Loucy (cell line): Measurements from ENCODE around the gene SAMD14.

ENCODE experiments used
- H2AFZ ChIP-seq: fragments of 200-600 bp; sonication (generic); 2 replicates; pipeline ENCODE4 v1.6.0; 2016; ENCODE audit warnings: antibody characterized with exemption, mild to moderate bottlenecking, low read length, moderate library complexity
- H3F3A ChIP-seq: fragments of 200-600 bp; 2 replicates; pipeline ENCODE4 v1.6.0; 2016; ENCODE audit warnings: antibody characterized with exemption, low read depth, mild to moderate bottlenecking
- H3K27me3 ChIP-seq: fragments of 200-600 bp; sonication (generic); 2 replicates; pipeline ENCODE4 v1.6.1; 2014; ENCODE audit warnings: low read length, mild to moderate bottlenecking; ENCODE audit not compliant: insufficient read depth, poor library complexity, severe bottlenecking
- H3K36me3 ChIP-seq: fragments of 200-600 bp; sonication (generic); 2 replicates; pipeline ENCODE4 v1.6.1; 2016; ENCODE audit warnings: low read length; ENCODE audit not compliant: insufficient read depth
- H3K4me1 ChIP-seq: fragments of 200-600 bp; sonication (generic); 2 replicates; pipeline ENCODE4 v1.5.1; 2014; ENCODE audit warnings: low read length, mild to moderate bottlenecking; ENCODE audit not compliant: insufficient read depth, poor library complexity, severe bottlenecking
- H3K4me2 ChIP-seq: fragments of 200-600 bp; sonication (generic); 2 replicates; pipeline ENCODE4 v1.6.0; 2014; ENCODE audit warnings: antibody characterized with exemption, low read length, low read depth, mild to moderate bottlenecking; ENCODE audit not compliant: poor library complexity, severe bottlenecking
- H3K4me3 ChIP-seq: fragments of 200-600 bp; sonication (generic); 2 replicates; pipeline ENCODE4 v1.5.1; 2014; ENCODE audit warnings: low read length, mild to moderate bottlenecking, mixed read lengths; ENCODE audit not compliant: poor library complexity, severe bottlenecking
- H3K79me2 ChIP-seq: fragments of 200-600 bp; sonication (generic); 2 replicates; pipeline ENCODE4 v1.6.1; 2014; ENCODE audit warnings: low read length; ENCODE audit not compliant: insufficient read depth
- H3K9ac ChIP-seq: fragments of 200-600 bp; sonication (generic); 2 replicates; pipeline ENCODE4 v1.6.0; 2014; ENCODE audit warnings: mild to moderate bottlenecking, low read depth, low read length, moderate library complexity; ENCODE audit not compliant: poor library complexity, severe bottlenecking
- H3K9me2 ChIP-seq: fragments of 200-600 bp; sonication (generic); replicated peaks from 2 replicates; pipeline ENCODE4 v1.6.1; 2016; ENCODE audit warnings: low read depth, low read length, mixed read lengths
- H3K9me3 ChIP-seq: fragments of 200-600 bp; sonication (generic); 2 replicates; pipeline ENCODE4 v1.6.1; 2014; ENCODE audit warnings: mild to moderate bottlenecking, antibody characterized with exemption, low read length, low read depth; ENCODE audit not compliant: insufficient read depth
- H4K20me1 ChIP-seq: fragments of 200-600 bp; sonication (generic); 2 replicates; pipeline ENCODE4 v1.6.0; 2014; ENCODE audit warnings: antibody characterized with exemption, low read length, mild to moderate bottlenecking; ENCODE audit not compliant: insufficient read depth, poor library complexity, severe bottlenecking
- EZH2phosphoT487 ChIP-seq: fragments of 200-600 bp; IDR thresholded peaks from 2 replicates; pipeline ENCODE4 v1.6.1; 2018; ENCODE audit warnings: antibody characterized with exemption, mild to moderate bottlenecking, moderate library complexity, borderline replicate concordance
- TF ChIP-seq, protein P1 (sequence below): fragments of 200-600 bp; sonication (generic); conservative IDR thresholded peaks from 2 replicates; pipeline ENCODE4 v1.5.1; 2014; ENCODE audit warnings: mild to moderate bottlenecking, antibody characterized with exemption, low read length

The SAMD14 gene

DNA sequence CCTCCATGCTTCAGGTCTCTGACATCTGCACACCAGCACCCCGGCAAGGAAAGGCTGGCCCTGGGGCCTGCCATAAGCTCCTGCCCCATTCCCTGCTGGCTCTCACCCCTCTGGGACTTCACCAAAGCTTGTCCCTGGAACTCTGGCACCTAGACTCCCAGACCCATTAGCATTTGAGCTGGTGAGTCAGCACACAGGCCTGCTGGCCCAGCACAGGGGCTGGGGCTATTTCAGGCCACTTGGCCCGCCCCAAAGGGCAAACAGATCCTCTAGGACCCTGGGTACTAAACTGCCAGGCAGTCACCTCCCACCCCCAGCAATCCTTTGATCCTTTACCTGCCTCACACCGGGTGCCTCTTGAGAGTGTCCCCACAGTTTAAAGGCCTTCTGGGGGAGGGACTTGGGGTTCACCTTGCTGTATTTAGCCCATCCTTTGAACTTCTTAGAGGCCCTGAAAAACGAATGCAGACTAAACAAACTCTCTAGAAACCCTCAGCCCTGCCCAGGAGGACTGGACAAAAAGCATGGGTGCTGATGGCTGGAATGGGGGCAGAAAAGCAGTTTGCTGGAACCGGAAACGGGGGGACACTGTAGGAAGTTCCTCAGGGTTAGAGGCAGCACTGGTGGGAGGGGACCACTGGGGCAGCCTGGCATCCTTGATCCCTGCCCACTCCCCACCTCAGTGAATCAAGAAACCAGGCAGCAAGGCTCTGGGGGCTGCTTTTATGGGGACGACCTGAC is 3.2 kb upstream of the SAMD14 start:
- Histone ChIP-seq H3K27me3 (no peaks in the 10 kb centered on the region), H3K4me1 (peaks cover 7% of the 10 kb centered on the region), H3K9ac (no peak overlapping the region), H3K9me2 (no peaks in the 10 kb centered on the region), H3F3A (peaks cover 4% of the 10 kb centered on the region; the same call in 1 of the 2 replicates), H3K9me3 (no peaks in the 10 kb centered on the region), H2AFZ (no peak overlapping the region), H3K36me3 (peaks cover 40% of the 10 kb centered on the region; the same call in 1 of the 2 replicates), H3K79me2 (peaks cover 2% of the 10 kb centered on the region; the same call in 1 of the 2 replicates), H3K4me3 (no peak overlapping the region), H4K20me1 (no peaks in the 10 kb centered on the region), H3K4me2 (no peak overlapping the region)
- TF ChIP-seq EZH2phosphoT487: no peak
- TF ChIP-seq, protein P1, sequence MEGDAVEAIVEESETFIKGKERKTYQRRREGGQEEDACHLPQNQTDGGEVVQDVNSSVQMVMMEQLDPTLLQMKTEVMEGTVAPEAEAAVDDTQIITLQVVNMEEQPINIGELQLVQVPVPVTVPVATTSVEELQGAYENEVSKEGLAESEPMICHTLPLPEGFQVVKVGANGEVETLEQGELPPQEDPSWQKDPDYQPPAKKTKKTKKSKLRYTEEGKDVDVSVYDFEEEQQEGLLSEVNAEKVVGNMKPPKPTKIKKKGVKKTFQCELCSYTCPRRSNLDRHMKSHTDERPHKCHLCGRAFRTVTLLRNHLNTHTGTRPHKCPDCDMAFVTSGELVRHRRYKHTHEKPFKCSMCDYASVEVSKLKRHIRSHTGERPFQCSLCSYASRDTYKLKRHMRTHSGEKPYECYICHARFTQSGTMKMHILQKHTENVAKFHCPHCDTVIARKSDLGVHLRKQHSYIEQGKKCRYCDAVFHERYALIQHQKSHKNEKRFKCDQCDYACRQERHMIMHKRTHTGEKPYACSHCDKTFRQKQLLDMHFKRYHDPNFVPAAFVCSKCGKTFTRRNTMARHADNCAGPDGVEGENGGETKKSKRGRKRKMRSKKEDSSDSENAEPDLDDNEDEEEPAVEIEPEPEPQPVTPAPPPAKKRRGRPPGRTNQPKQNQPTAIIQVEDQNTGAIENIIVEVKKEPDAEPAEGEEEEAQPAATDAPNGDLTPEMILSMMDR: no peak

DNA sequence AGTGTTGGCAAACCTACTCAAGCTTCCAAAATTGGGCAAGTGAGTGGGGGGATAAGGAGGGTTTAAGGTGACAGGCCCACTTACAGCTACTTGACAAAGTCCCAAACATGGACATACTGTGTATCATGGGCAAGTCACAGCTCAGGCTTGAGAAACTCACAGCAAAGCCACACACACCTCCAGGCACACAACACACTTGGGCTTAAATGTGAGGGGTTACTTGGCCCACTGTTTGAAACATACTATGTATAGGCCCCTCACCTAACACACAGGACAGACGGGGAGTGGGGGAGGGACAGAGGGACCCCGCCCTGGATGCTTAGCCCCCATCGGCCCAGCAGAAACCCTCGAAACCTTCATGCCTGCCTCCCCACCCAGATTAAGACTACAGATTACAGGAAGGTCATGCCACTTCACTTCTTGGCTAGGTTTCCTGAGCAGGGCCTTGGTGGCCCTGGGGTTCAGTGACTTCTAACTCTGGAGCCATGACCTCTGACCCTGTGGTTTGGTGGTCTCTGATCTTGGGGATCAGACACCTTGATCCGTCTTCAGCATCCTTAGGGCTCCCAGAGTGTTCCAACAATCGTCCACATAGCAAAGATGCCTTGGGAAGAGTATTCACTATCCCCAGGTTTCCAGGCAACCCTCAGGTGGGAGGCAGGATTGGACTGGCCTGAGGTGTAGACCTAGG is 2.3 kb upstream of the SAMD14 start:
- no peak overlapping the region for H3K9ac ChIP-seq
- peaks cover 31% of the 10 kb centered on the region; the same call in 1 of the 2 replicates for H3K36me3 ChIP-seq
- no peaks in the 10 kb centered on the region for H3K79me2 ChIP-seq
- no peaks in the 10 kb centered on the region for H3K9me2 ChIP-seq
- H3F3A ChIP-seq: peaks cover 4% of the 10 kb centered on the region; the same call in 1 of the 2 replicates
- no peaks in the 10 kb centered on the region for H3K27me3 ChIP-seq
- no peak overlapping the region for H3K4me2 ChIP-seq
- H4K20me1 ChIP-seq: no peaks in the 10 kb centered on the region
- H3K9me3 ChIP-seq: no peaks in the 10 kb centered on the region
- H3K4me1 ChIP-seq: peaks cover 16% of the 10 kb centered on the region
- no peak for TF ChIP-seq EZH2phosphoT487
- TF ChIP-seq, protein P1: no peak
- H2AFZ ChIP-seq: no peak overlapping the region
- H3K4me3 ChIP-seq: no peak overlapping the region

DNA sequence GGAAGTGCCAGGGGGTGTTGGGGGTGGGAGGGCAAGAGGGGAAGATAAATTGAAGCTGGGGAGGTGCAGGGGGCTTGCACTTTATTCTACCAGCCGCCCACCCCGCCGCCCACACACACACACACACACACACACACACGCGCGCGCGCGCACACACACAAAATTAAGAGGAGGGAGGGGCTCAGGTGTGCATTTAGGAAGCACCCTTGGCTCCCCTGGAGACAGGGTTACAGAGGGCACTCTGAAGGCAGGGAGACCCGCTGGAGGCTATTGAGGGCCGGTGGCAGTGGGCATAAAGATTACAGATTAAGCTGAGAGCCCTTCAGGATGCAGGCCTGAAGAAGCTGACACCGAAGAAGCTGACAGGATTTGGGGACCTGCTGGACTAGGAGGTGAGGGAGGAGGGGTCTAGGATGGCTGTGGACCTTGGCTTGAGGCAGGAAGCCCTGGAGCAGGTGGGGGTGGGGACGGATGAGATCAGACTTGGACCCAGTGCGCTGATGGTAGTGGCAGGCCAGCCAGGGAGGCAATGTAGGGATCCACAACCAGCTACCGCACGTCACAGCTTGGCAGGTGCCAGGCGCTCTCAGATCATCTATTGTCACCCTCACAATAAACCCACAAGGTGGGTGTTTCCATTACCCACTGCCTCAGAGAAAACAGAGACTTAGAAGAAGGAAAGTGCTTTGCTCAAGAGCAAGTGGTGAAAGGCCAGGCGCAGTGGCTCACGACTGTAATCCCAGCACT is 772 bp upstream of the SAMD14 start:
- Histone ChIP-seq H3K4me2 (no peak overlapping the region), H3K4me3 (peak overlapping the region; percentile 49), H3K9ac (no peak overlapping the region), H4K20me1 (no peaks in the 10 kb centered on the region), H3K4me1 (peaks cover 18% of the 10 kb centered on the region), H3K79me2 (no peaks in the 10 kb centered on the region), H3K36me3 (peaks cover 16% of the 10 kb centered on the region; the same call in 1 of the 2 replicates), H3K27me3 (no peaks in the 10 kb centered on the region), H3K9me3 (no peaks in the 10 kb centered on the region), H3K9me2 (no peaks in the 10 kb centered on the region), H2AFZ (no peak overlapping the region), H3F3A (peaks cover 4% of the 10 kb centered on the region; the same call in 1 of the 2 replicates)
- TF ChIP-seq, protein P1: no peak
- no peak for TF ChIP-seq EZH2phosphoT487
